Measurements from ENCODE around the gene CDC42SE2.
"Not testable (repeated sequence)": the region's sequence is repeated elsewhere in the genome, so short reads cannot be mapped to it uniquely, and the experiment has no call there.

The CDC42SE2 gene

DNA sequence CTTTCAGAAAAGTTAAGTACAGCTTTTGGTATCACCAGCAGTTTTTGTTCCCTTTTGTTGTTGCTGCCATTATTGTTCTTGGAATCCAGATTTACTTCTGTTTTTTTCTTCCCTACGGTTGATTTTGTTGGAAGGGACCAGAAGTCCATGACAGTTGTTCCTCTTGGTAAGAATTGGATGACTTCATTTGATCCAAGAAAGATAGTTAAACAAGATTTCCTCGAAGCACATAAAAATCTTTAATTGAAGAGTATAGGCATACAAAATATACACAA, 65.4 kb downstream of the CDC42SE2 start:
- no peaks in the 10 kb centered on the region for H3K9me3 ChIP-seq (ENCODE audit: low read length)
- no peak overlapping the region for H3K4me2 ChIP-seq (ENCODE audit: low read length)
- TF ChIP-seq EZH2 (IDR thresholded peaks at IDR 0.05; ENCODE audit: borderline replicate concordance, low read length): no peak
- TF ChIP-seq, protein P1, sequence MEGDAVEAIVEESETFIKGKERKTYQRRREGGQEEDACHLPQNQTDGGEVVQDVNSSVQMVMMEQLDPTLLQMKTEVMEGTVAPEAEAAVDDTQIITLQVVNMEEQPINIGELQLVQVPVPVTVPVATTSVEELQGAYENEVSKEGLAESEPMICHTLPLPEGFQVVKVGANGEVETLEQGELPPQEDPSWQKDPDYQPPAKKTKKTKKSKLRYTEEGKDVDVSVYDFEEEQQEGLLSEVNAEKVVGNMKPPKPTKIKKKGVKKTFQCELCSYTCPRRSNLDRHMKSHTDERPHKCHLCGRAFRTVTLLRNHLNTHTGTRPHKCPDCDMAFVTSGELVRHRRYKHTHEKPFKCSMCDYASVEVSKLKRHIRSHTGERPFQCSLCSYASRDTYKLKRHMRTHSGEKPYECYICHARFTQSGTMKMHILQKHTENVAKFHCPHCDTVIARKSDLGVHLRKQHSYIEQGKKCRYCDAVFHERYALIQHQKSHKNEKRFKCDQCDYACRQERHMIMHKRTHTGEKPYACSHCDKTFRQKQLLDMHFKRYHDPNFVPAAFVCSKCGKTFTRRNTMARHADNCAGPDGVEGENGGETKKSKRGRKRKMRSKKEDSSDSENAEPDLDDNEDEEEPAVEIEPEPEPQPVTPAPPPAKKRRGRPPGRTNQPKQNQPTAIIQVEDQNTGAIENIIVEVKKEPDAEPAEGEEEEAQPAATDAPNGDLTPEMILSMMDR (IDR thresholded peaks at IDR 0.05; ENCODE audit: low read length): no peak
- H3K27ac ChIP-seq (ENCODE audit: low read depth, low read length, poor library complexity, severe bottlenecking): no peak overlapping the region
- H4K20me1 ChIP-seq (ENCODE audit: insufficient read depth, low read length): no peaks in the 10 kb centered on the region
- no peak overlapping the region for H3K4me3 ChIP-seq (ENCODE audit: low read depth, low read length, poor library complexity, severe bottlenecking)
- no peaks in the 10 kb centered on the region for H3K9me2 ChIP-seq (ENCODE audit: low read depth, low read length)
- no peaks in the 10 kb centered on the region for H3F3A ChIP-seq (ENCODE audit: insufficient read depth, low read length)
- no peaks in the 10 kb centered on the region for H3K27me3 ChIP-seq (ENCODE audit: insufficient read depth, low read length)
- peaks cover 70% of the 10 kb centered on the region for H3K79me2 ChIP-seq (ENCODE audit: insufficient read depth, low read length)
- H3K36me3 ChIP-seq (ENCODE audit: insufficient read depth, low read length): peaks cover 45% of the 10 kb centered on the region
- no peaks in the 10 kb centered on the region for H3K4me1 ChIP-seq (ENCODE audit: insufficient read depth, low read length, severe bottlenecking)
- no peak overlapping the region for H2AFZ ChIP-seq (ENCODE audit: low read length)
- no peak overlapping the region for H3K9ac ChIP-seq (ENCODE audit: low read length)

DNA sequence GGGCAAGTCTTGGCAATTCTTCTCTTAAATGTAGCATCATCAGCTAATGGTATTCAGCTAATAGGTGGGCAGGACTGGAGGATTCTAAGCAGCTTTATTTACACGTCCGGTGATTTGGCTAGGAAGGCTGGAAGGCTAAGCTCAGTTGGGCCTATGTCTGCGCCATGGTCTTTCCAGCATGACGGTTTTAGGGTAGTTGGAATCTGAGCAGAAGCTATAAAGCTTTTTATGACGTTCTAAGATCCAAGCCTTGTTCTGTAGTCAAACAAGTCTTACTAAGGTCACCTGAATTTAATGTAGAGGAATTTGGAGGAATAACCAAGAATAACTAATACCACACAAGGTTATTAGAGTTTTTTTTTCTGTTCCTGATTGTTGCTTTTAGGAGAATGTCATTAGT, 66.2 kb downstream of the CDC42SE2 start:
- Histone ChIP-seq H3K27ac (ENCODE audit: low read depth, low read length, poor library complexity, severe bottlenecking) (no peak overlapping the region), H3K4me2 (ENCODE audit: low read length) (no peak overlapping the region), H3K27me3 (ENCODE audit: insufficient read depth, low read length) (no peaks in the 10 kb centered on the region), H3K4me3 (ENCODE audit: low read depth, low read length, poor library complexity, severe bottlenecking) (no peak overlapping the region), H3K4me1 (ENCODE audit: insufficient read depth, low read length, severe bottlenecking) (no peaks in the 10 kb centered on the region), H3K79me2 (ENCODE audit: insufficient read depth, low read length) (peaks cover 62% of the 10 kb centered on the region), H3F3A (ENCODE audit: insufficient read depth, low read length) (no peaks in the 10 kb centered on the region), H3K36me3 (ENCODE audit: insufficient read depth, low read length) (peaks cover 45% of the 10 kb centered on the region), H3K9me3 (ENCODE audit: low read length) (no peaks in the 10 kb centered on the region), H2AFZ (ENCODE audit: low read length) (no peak overlapping the region), H3K9me2 (ENCODE audit: low read depth, low read length) (no peaks in the 10 kb centered on the region), H3K9ac (ENCODE audit: low read length) (no peak overlapping the region), H4K20me1 (ENCODE audit: insufficient read depth, low read length) (no peaks in the 10 kb centered on the region)
- TF ChIP-seq, protein P1 (IDR thresholded peaks at IDR 0.05; ENCODE audit: low read length): no peak
- no peak for TF ChIP-seq EZH2 (IDR thresholded peaks at IDR 0.05; ENCODE audit: borderline replicate concordance, low read length)

DNA sequence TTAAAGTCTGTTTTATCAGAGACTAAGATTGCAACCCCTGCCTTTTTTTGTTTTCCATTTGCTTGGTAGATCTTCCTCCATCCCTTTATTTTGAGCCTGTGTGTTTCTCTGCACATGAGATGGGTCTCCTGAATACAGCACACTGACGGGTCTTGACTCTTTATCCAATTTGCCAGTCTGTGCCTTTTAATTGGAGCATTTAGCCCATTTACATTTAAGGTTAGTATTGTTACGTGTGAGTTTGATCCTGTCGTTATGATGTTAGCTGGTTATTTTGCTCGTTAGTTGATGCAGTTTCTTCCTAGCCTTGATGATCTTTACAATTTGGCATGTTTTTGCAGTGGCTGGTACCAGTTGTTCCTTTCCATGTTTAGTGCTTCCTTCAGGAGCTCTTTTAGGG, 71.9 kb downstream of the CDC42SE2 start:
- not testable (repeated sequence) for H3K4me2 ChIP-seq (ENCODE audit: low read length); H3F3A ChIP-seq (ENCODE audit: insufficient read depth, low read length); H3K27ac ChIP-seq (ENCODE audit: low read depth, low read length, poor library complexity, severe bottlenecking); H3K9ac ChIP-seq (ENCODE audit: low read length); H3K4me3 ChIP-seq (ENCODE audit: low read depth, low read length, poor library complexity, severe bottlenecking); H3K9me3 ChIP-seq (ENCODE audit: low read length); H4K20me1 ChIP-seq (ENCODE audit: insufficient read depth, low read length); H3K27me3 ChIP-seq (ENCODE audit: insufficient read depth, low read length); H3K4me1 ChIP-seq (ENCODE audit: insufficient read depth, low read length, severe bottlenecking); H2AFZ ChIP-seq (ENCODE audit: low read length); H3K9me2 ChIP-seq (ENCODE audit: low read depth, low read length)
- peaks cover 39% of the 10 kb centered on the region for H3K36me3 ChIP-seq (ENCODE audit: insufficient read depth, low read length)
- peaks cover 21% of the 10 kb centered on the region for H3K79me2 ChIP-seq (ENCODE audit: insufficient read depth, low read length)

DNA sequence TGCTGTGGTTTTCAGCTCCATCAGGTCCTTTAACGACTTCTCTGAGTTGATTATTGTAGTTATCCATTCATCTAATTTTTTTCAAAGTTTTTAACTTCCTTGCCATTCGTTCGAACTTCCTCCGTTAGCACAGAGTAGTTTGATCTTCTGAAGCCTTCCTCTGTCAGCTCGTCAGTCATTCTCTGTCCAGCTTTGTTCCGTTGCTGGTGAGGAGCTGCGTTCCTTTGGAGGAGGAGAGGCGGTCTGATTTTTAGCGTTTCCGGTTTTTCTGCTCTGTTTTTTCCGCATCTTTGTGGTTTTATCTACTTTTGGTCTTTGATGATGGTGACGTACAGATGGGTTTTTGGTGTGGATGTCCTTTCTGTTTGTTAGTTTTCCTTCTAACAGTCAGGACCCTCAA, 72.9 kb downstream of the CDC42SE2 start:
- not testable (repeated sequence) for H3F3A ChIP-seq (ENCODE audit: insufficient read depth, low read length); H2AFZ ChIP-seq (ENCODE audit: low read length); H3K9me2 ChIP-seq (ENCODE audit: low read depth, low read length); H3K4me2 ChIP-seq (ENCODE audit: low read length); H3K27me3 ChIP-seq (ENCODE audit: insufficient read depth, low read length); H3K4me3 ChIP-seq (ENCODE audit: low read depth, low read length, poor library complexity, severe bottlenecking); H3K9me3 ChIP-seq (ENCODE audit: low read length); H4K20me1 ChIP-seq (ENCODE audit: insufficient read depth, low read length); H3K4me1 ChIP-seq (ENCODE audit: insufficient read depth, low read length, severe bottlenecking); H3K27ac ChIP-seq (ENCODE audit: low read depth, low read length, poor library complexity, severe bottlenecking); H3K9ac ChIP-seq (ENCODE audit: low read length)
- H3K36me3 ChIP-seq (ENCODE audit: insufficient read depth, low read length): peaks cover 40% of the 10 kb centered on the region
- H3K79me2 ChIP-seq (ENCODE audit: insufficient read depth, low read length): peaks cover 18% of the 10 kb centered on the region

GRCh38 chr5:131337240-131338050, 73.6 kb downstream of the CDC42SE2 start:
- H4K20me1 ChIP-seq (ENCODE audit: insufficient read depth, low read length): not testable (repeated sequence)

More at GRCh38 chr5:131337240-131338050, 73.6 kb downstream of the CDC42SE2 start:
- H3F3A ChIP-seq (ENCODE audit: insufficient read depth, low read length); H3K27ac ChIP-seq (ENCODE audit: low read depth, low read length, poor library complexity, severe bottlenecking); H3K9me2 ChIP-seq (ENCODE audit: low read depth, low read length); H3K9me3 ChIP-seq (ENCODE audit: low read length); H3K4me3 ChIP-seq (ENCODE audit: low read depth, low read length, poor library complexity, severe bottlenecking); H3K4me2 ChIP-seq (ENCODE audit: low read length); H3K9ac ChIP-seq (ENCODE audit: low read length); H2AFZ ChIP-seq (ENCODE audit: low read length); H3K27me3 ChIP-seq (ENCODE audit: insufficient read depth, low read length); H3K4me1 ChIP-seq (ENCODE audit: insufficient read depth, low read length, severe bottlenecking): not testable (repeated sequence)
- Histone ChIP-seq H3K79me2 (ENCODE audit: insufficient read depth, low read length) (peaks cover 17% of the 10 kb centered on the region; the same call in 1 of the 2 replicates), H3K36me3 (ENCODE audit: insufficient read depth, low read length) (peaks cover 40% of the 10 kb centered on the region)

Measured in OCI-LY1 (cell line).